22Rv1 (cell line): ENCODE data around the gene RAET1E.

Experiments used
- H3K27ac ChIP-seq: fragments of 450-650 bp; 2 replicates; pipeline ENCODE4 v1.5.1; 2017
- CTCF ChIP-seq: fragments of 450-650 bp; IDR thresholded peaks from 2 replicates; pipeline ENCODE4 v1.5.1; 2017; ENCODE audit warnings: mild to moderate bottlenecking
- ZFX ChIP-seq: fragments of 450-650 bp; IDR thresholded peaks from 2 replicates; pipeline ENCODE4 v1.6.1; 2017; ENCODE audit warnings: antibody characterized with exemption, borderline replicate concordance

RAET1E gene

GRCh38 chr6:149903938-149904611, 6.2 kb upstream of the RAET1E start:
- H3K27ac ChIP-seq = no peak overlapping the region
- no peak for TF ChIP-seq CTCF
- TF ChIP-seq ZFX = no peak

GRCh38 chr6:149901444-149902140, 3.7 kb upstream of the RAET1E start:
- TF ChIP-seq ZFX (no peak), CTCF (no peak)

GRCh38 chr6:149900620-149901443, 2.9 kb upstream of the RAET1E start:
- TF ChIP-seq ZFX (no peak), CTCF (no peak)
- H3K27ac ChIP-seq = no peak overlapping the region

More at GRCh38 chr6:149901444-149902140, 3.7 kb upstream of the RAET1E start:
- no peak overlapping the region for H3K27ac ChIP-seq

GRCh38 chr6:149899926-149900619, 2.2 kb upstream of the RAET1E start:
- H3K27ac ChIP-seq = no peak overlapping the region
- TF ChIP-seq CTCF (no peak), ZFX (no peak)

- TF ChIP-seq CTCF = no peak
- TF ChIP-seq ZFX = no peak
- no peak overlapping the region for H3K27ac ChIP-seq
These were observed 1.6 kb upstream of the RAET1E start for GRCh38 chr6:149899486-149899885.

GRCh38 chr6:149898966-149899365, 1.1 kb upstream of the RAET1E start:
- TF ChIP-seq CTCF = no peak
- no peak for TF ChIP-seq ZFX
- H3K27ac ChIP-seq = no peak overlapping the region
